ENCODE results near the gene CDC45. TPM values are rescaled to one million over a fixed set of nuclear protein-coding genes. Genes with fewer than 3 reads are reported as not detected.

Gene CDC45
- total RNA-seq, 1 experiment from 2014 or later = 29.1 TPM

DNA sequence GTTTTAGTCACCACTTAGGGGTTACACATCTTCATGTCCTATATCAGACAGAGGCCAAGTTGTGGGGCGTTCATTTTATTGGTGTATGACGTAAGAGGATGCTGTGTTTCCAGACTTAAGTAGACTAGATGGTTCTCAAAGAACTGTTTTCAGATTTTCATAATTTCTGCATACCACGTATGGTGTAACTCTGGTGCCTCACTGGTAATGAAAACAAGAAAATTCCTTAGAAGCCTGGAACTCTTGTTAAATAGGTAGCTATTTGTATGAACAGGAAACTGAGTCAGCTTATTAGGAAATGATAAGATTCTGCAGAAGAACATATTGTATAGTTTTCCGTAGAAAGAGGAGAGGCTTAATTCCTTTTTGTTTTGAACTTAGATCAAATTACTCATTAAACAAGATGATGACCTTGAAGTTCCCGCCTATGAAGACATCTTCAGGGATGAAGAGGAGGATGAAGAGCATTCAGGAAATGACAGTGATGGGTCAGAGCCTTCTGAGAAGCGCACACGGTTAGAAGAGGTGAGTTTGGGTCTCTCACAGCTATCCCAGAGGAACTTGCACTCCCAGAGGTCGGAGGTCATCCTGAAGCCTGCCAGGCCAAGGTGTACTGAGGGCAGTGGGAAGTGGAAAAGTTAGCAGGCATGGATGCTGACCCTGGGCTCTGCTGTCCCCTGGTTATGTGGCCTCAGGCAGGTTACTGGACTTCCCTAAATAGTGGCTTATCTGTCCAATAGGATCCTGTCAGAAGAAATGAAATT, 3.9 kb downstream of the CDC45 start:
- no peak overlapping the region for H3K4me2 ChIP-seq
- H3K79me2 ChIP-seq (ENCODE audit: low read depth) = peaks cover 11% of the 10 kb centered on the region
- H3K9me2 ChIP-seq (ENCODE audit: insufficient read depth) = no peaks in the 10 kb centered on the region
- intact Hi-C loops (cut with micrococcal nuclease; ENCODE audit: unreplicated experiment) = no loop called here
- TF ChIP-seq, protein P1, sequence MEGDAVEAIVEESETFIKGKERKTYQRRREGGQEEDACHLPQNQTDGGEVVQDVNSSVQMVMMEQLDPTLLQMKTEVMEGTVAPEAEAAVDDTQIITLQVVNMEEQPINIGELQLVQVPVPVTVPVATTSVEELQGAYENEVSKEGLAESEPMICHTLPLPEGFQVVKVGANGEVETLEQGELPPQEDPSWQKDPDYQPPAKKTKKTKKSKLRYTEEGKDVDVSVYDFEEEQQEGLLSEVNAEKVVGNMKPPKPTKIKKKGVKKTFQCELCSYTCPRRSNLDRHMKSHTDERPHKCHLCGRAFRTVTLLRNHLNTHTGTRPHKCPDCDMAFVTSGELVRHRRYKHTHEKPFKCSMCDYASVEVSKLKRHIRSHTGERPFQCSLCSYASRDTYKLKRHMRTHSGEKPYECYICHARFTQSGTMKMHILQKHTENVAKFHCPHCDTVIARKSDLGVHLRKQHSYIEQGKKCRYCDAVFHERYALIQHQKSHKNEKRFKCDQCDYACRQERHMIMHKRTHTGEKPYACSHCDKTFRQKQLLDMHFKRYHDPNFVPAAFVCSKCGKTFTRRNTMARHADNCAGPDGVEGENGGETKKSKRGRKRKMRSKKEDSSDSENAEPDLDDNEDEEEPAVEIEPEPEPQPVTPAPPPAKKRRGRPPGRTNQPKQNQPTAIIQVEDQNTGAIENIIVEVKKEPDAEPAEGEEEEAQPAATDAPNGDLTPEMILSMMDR (conservative IDR thresholded peaks at IDR 0.05) = no peak
- TF ChIP-seq EZH2 (IDR thresholded peaks at IDR 0.05; ENCODE audit: low read depth) = no peak
- H3K9me3 ChIP-seq (ENCODE audit: insufficient read depth, low read depth) = no peaks in the 10 kb centered on the region
- no peaks in the 10 kb centered on the region for H3F3A ChIP-seq (ENCODE audit: insufficient read depth, low read depth)
- no peaks in the 10 kb centered on the region for H4K20me1 ChIP-seq (ENCODE audit: insufficient read depth)
- H3K27me3 ChIP-seq (ENCODE audit: insufficient read depth, low read depth) = no peaks in the 10 kb centered on the region
- no peaks in the 10 kb centered on the region for H3K36me3 ChIP-seq (ENCODE audit: low read depth)
- POLR2A ChIA-PET (ENCODE audit: unreplicated experiment) = no interaction called here
- no peak overlapping the region for H3K4me3 ChIP-seq
- CTCF ChIA-PET = no interaction called here
- H3K4me1 ChIP-seq (replicated peaks; ENCODE audit: insufficient read depth) = peaks cover 8% of the 10 kb centered on the region
- H3K27ac ChIP-seq = no peak overlapping the region
- no peak for DNase-seq
- no peak overlapping the region for H2AFZ ChIP-seq
- BruUV-seq (replicated peaks) = no TSS peak

- H3K4me2 ChIP-seq = no peak overlapping the region
- H3K36me3 ChIP-seq (ENCODE audit: low read depth) = no peaks in the 10 kb centered on the region
- ChIA-PET CTCF (no interaction called here), POLR2A (ENCODE audit: unreplicated experiment) (no interaction called here)
- H3K9me2 ChIP-seq (ENCODE audit: insufficient read depth) = no peaks in the 10 kb centered on the region
- no TSS peak for BruUV-seq (replicated peaks)
- H3K4me3 ChIP-seq = no peak overlapping the region
- no peaks in the 10 kb centered on the region for H3F3A ChIP-seq (ENCODE audit: insufficient read depth, low read depth)
- TF ChIP-seq, protein P1 (conservative IDR thresholded peaks at IDR 0.05) = no peak
- TF ChIP-seq EZH2 (IDR thresholded peaks at IDR 0.05; ENCODE audit: low read depth) = no peak
- H3K27ac ChIP-seq = no peak overlapping the region
- intact Hi-C loops (cut with micrococcal nuclease; ENCODE audit: unreplicated experiment) = no loop called here
- H3K9me3 ChIP-seq (ENCODE audit: insufficient read depth, low read depth) = no peaks in the 10 kb centered on the region
- no peaks in the 10 kb centered on the region for H4K20me1 ChIP-seq (ENCODE audit: insufficient read depth)
- DNase-seq = no peak
- H3K4me1 ChIP-seq (replicated peaks; ENCODE audit: insufficient read depth) = no peaks in the 10 kb centered on the region
- H3K79me2 ChIP-seq (ENCODE audit: low read depth) = no peaks in the 10 kb centered on the region
- no peak overlapping the region for H2AFZ ChIP-seq
- no peaks in the 10 kb centered on the region for H3K27me3 ChIP-seq (ENCODE audit: insufficient read depth, low read depth)
Measured at GRCh38 chr22:19488285-19488684, 8.6 kb downstream of the CDC45 start.

DNA sequence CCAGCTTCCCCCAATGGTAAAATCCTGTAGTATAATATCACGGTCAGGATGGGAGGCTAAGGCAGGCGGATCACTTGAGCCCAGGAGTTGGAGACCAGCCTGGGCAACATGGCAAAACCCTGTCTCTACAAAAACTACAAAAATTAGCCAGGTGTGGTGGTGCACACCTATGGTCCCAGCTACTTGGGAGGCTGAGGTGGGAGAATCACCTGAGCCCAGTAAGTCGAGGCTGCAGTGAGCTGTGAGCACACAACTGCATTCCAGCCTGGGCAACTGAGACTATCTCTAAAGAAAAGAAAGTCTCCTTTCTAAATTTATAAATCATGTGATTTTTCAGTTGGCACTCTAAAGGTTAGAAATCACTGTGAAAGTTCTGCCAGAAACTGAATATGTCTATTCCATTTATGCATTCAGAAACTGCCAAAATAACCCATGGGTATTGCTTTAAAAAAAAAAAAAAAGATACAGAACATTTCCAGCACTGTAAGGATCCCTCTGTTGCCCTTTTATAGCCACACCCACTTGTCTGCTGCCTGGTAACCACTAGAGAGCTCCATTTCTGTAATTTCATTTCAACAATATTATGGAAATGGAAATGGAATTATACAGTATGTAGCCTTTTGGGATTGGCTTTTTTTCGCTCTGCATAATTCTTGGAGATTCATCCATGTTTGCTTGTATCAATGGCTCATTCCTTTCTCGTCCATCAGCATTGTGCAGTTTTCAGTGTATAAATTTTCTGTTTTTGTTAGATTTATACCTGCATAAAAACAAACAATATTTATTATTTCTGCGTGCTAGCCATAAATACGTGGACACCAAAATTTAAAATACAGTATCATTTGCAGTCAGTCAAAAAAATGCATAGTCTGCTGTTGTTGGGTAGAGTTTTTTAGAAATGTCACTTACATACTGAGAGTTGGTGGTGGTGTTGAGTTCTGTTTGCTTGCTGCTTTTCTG, 9.4 kb downstream of the CDC45 start:
- no peaks in the 10 kb centered on the region for H3K4me1 ChIP-seq (replicated peaks; ENCODE audit: insufficient read depth)
- H3K9me3 ChIP-seq (ENCODE audit: insufficient read depth, low read depth) = no peaks in the 10 kb centered on the region
- no TSS peak for BruUV-seq (replicated peaks)
- H3K4me3 ChIP-seq = no peak overlapping the region
- H3K79me2 ChIP-seq (ENCODE audit: low read depth) = no peaks in the 10 kb centered on the region
- H3K27me3 ChIP-seq (ENCODE audit: insufficient read depth, low read depth) = no peaks in the 10 kb centered on the region
- H3K27ac ChIP-seq = no peak overlapping the region
- POLR2A ChIA-PET (ENCODE audit: unreplicated experiment) = interaction anchor here (0.6 kb wide), 1 partner anchor 143 kb away, joined by 9 read pairs; no protein-coding TSS in a partner anchor
- CTCF ChIA-PET = interaction anchor here (0.6 kb wide), 1 partner anchor 107 kb away, joined by 3 read pairs; no protein-coding TSS in a partner anchor
- TF ChIP-seq EZH2 (IDR thresholded peaks at IDR 0.05; ENCODE audit: low read depth) = no peak
- TF ChIP-seq, protein P1 (conservative IDR thresholded peaks at IDR 0.05) = no peak
- no peaks in the 10 kb centered on the region for H3K9me2 ChIP-seq (ENCODE audit: insufficient read depth)
- no peak overlapping the region for H2AFZ ChIP-seq
- no peak overlapping the region for H3K4me2 ChIP-seq
- H4K20me1 ChIP-seq (ENCODE audit: insufficient read depth) = no peaks in the 10 kb centered on the region
- intact Hi-C loops (cut with micrococcal nuclease; ENCODE audit: unreplicated experiment) = no loop called here
- H3K36me3 ChIP-seq (ENCODE audit: low read depth) = no peaks in the 10 kb centered on the region
- no peaks in the 10 kb centered on the region for H3F3A ChIP-seq (ENCODE audit: insufficient read depth, low read depth)
- no peak for DNase-seq
